H1 (cell line): ENCODE results near the gene TDP2. TPM values are rescaled to one million over a fixed set of nuclear protein-coding genes. Genes with fewer than 3 reads are reported as not detected.

Source experiments
- CTCF ChIA-PET: fragments of 300-600 bp; sonication (Branson Sonifier 250); formaldehyde crosslinking; loops from one replicate; lab custom pipeline; 2021; ENCODE audit not compliant: partially characterized antibody; lab: Charles Lee
- POLR2A ChIA-PET: fragments of 300-600 bp; sonication (Branson Sonifier 250); formaldehyde crosslinking; loops from one replicate; lab custom pipeline; 2021; ENCODE audit warnings: inconsistent platforms; ENCODE audit not compliant: partially characterized antibody; lab: Charles Lee
- DNase-seq, 2 experiments: peaks; one replicate each; pipeline versions ENCODE4 v3.0.0 to v3.0.0-alpha.2; 2010 to 2022; ENCODE audit warnings: low spot score in 2 of 2, low read depth in 1 of 2, mixed read lengths in 1 of 2
- FAIRE-seq: peaks from 2 replicates; lab custom pipeline; 2011; peaks lifted over from hg19 to GRCh38; lab: Jason Lieb, UNC
- H2AFZ ChIP-seq: 2 replicates; pipeline ENCODE4 v1.8.1; 2012; ENCODE audit warnings: low read length, inconsistent platforms
- H2AK5ac ChIP-seq: 2 replicates; pipeline ENCODE4 v1.6.1; 2013; ENCODE audit warnings: low read depth, low read length
- H2BK120ac ChIP-seq: replicated peaks from 2 replicates; pipeline ENCODE3; 2013; ENCODE audit warnings: low read depth, low read length, inconsistent platforms
- H2BK12ac ChIP-seq: 2 replicates; pipeline ENCODE4 v1.6.1; 2013; ENCODE audit warnings: low read depth, low read length
- H2BK15ac ChIP-seq: 2 replicates; pipeline ENCODE4 v1.6.1; 2013; ENCODE audit warnings: low read length
- H2BK20ac ChIP-seq: 2 replicates; pipeline ENCODE4 v1.6.1; 2013; ENCODE audit warnings: low read length
- H2BK5ac ChIP-seq: 2 replicates; pipeline ENCODE4 v1.6.1; 2013; ENCODE audit warnings: low read depth, low read length
- H3K14ac ChIP-seq: 2 replicates; pipeline ENCODE4 v1.6.1; 2013; ENCODE audit warnings: inconsistent platforms; ENCODE audit not compliant: insufficient read length
- H3K18ac ChIP-seq: 2 replicates; pipeline ENCODE4 v1.6.1; 2013; ENCODE audit warnings: low read length; ENCODE audit errors: extremely low read depth
- H3K23ac ChIP-seq: 2 replicates; pipeline ENCODE4 v1.6.1; 2013; ENCODE audit warnings: inconsistent platforms; ENCODE audit not compliant: insufficient read length
- H3K23me2 ChIP-seq: 2 replicates; pipeline ENCODE4 v1.6.1; 2013; ENCODE audit warnings: low read depth, low read length
- H3K27ac ChIP-seq: 2 replicates; pipeline ENCODE4 v1.6.1; 2011; ENCODE audit warnings: low read depth, low read length, inconsistent platforms
- H3K27me3 ChIP-seq, 4 experiments: replicated peaks in 1 of 4; 1 replicate in 1 of 4; 2 replicates in 3 of 4; pipeline versions ENCODE4 v1.6.1 to v1.8.1; 2011 to 2013; ENCODE audit warnings: low read length in 3 of 4, mild to moderate bottlenecking in 3 of 4, inconsistent platforms in 2 of 4, mixed read lengths in 2 of 4, moderate library complexity in 1 of 4; ENCODE audit not compliant: control insufficient read depth in 3 of 4, insufficient read depth in 3 of 4; ENCODE audit errors: extremely low read depth in 1 of 4
- H3K36me3 ChIP-seq, 4 experiments: 2 replicates each; pipeline versions ENCODE4 v1.6.1 to v1.8.1; 2011 to 2013; ENCODE audit warnings: mild to moderate bottlenecking in 4 of 4, low read length in 3 of 4, moderate library complexity in 2 of 4, control low read depth in 1 of 4, inconsistent platforms in 1 of 4; ENCODE audit not compliant: insufficient read depth in 4 of 4, control insufficient read depth in 2 of 4
- H3K4ac ChIP-seq: replicated peaks from 2 replicates; pipeline ENCODE3; 2013; ENCODE audit warnings: low read length, low read depth, mixed read lengths, inconsistent platforms; ENCODE audit not compliant: insufficient read length
- H3K4me1 ChIP-seq, 4 experiments: replicated peaks in 1 of 4; 1 replicate in 1 of 4; 2 replicates in 3 of 4; pipeline versions ENCODE4 v1.6.1 to v1.8.1; 2011 to 2013; ENCODE audit warnings: low read length in 3 of 4, inconsistent platforms in 2 of 4, mixed read lengths in 1 of 4; ENCODE audit not compliant: insufficient read depth in 4 of 4, control insufficient read depth in 3 of 4
- H3K4me2 ChIP-seq, 2 experiments: 2 replicates each; pipeline versions ENCODE4 v1.6.1 to v1.8.1; 2011 to 2013; ENCODE audit warnings: low read depth in 2 of 2, low read length in 2 of 2, control low read depth in 1 of 2, inconsistent platforms in 1 of 2, mild to moderate bottlenecking in 1 of 2; ENCODE audit not compliant: insufficient read depth in 1 of 2
- H3K4me3 ChIP-seq, 4 experiments: fragments of 200-600, 300-600 bp in 1 of 4; sonication (generic), shearing (Covaris generic), sonication (Bioruptor Twin) in 1 of 4; 2 replicates each; pipeline versions ENCODE4 v1.5.1 to v1.8.1; 2011 to 2016; ENCODE audit warnings: low read length in 4 of 4, low read depth in 3 of 4, control low read depth in 2 of 4, inconsistent platforms in 2 of 4, mild to moderate bottlenecking in 2 of 4, mixed read lengths in 1 of 4, moderate library complexity in 1 of 4; ENCODE audit not compliant: insufficient read depth in 2 of 4; ENCODE audit errors: extremely low read depth in 1 of 4
- H3K56ac ChIP-seq: replicated peaks from 2 replicates; pipeline ENCODE3; 2013; ENCODE audit warnings: low read depth, mild to moderate bottlenecking, mixed read lengths, low read length, inconsistent platforms; ENCODE audit not compliant: insufficient read length
- H3K79me1 ChIP-seq: 2 replicates; pipeline ENCODE4 v1.6.1; 2013; ENCODE audit warnings: low read depth, low read length, control low read depth
- H3K79me2 ChIP-seq, 2 experiments: 2 replicates each; pipeline versions ENCODE4 v1.6.1 to v1.8.1; 2012 to 2013; ENCODE audit warnings: low read length in 2 of 2, mild to moderate bottlenecking in 2 of 2, inconsistent platforms in 1 of 2; ENCODE audit not compliant: insufficient read depth in 2 of 2, control insufficient read depth in 1 of 2
- H3K9ac ChIP-seq, 4 experiments: replicated peaks in 1 of 4; 1 replicate in 1 of 4; 2 replicates in 3 of 4; pipeline versions ENCODE4 v1.6.1 to v1.8.1; 2011 to 2013; ENCODE audit warnings: low read depth in 3 of 4, low read length in 3 of 4, control low read depth in 2 of 4, mild to moderate bottlenecking in 2 of 4, moderate library complexity in 2 of 4, inconsistent platforms in 1 of 4; ENCODE audit errors: extremely low read depth in 1 of 4
- H3K9me3 ChIP-seq, 2 experiments: 2 replicates each; pipeline versions ENCODE4 v1.6.1 to v1.8.1; 2012 to 2013; ENCODE audit warnings: mild to moderate bottlenecking in 2 of 2, moderate library complexity in 2 of 2, control low read depth in 1 of 2, inconsistent platforms in 1 of 2, low read depth in 1 of 2, low read length in 1 of 2, mixed read lengths in 1 of 2; ENCODE audit not compliant: insufficient read depth in 2 of 2
- H4K20me1 ChIP-seq, 2 experiments: replicated peaks in 1 of 2; 2 replicates each; pipeline versions ENCODE3 to v1.8.1; 2011 to 2013; ENCODE audit warnings: inconsistent platforms in 2 of 2, low read length in 2 of 2, mild to moderate bottlenecking in 1 of 2; ENCODE audit not compliant: insufficient read depth in 2 of 2, control insufficient read depth in 1 of 2
- H4K5ac ChIP-seq: 2 replicates; pipeline ENCODE4 v1.6.1; 2013; ENCODE audit warnings: low read length, low read depth, mixed read lengths, inconsistent platforms; ENCODE audit not compliant: insufficient read length
- H4K8ac ChIP-seq: 2 replicates; pipeline ENCODE4 v1.8.0; 2013; ENCODE audit warnings: mild to moderate bottlenecking, moderate library complexity, low read length, inconsistent platforms; ENCODE audit not compliant: insufficient read depth; ENCODE audit errors: extremely low read depth
- H4K91ac ChIP-seq: replicated peaks from 2 replicates; pipeline ENCODE3; 2013; ENCODE audit warnings: low read length, mixed read lengths, inconsistent platforms; ENCODE audit not compliant: insufficient read length
- EP300 ChIP-seq, 2 experiments: IDR thresholded peaks; 1 replicate in 1 of 2; 2 replicates in 1 of 2; pipeline ENCODE4 v1.6.1; 2011 to 2012; ENCODE audit warnings: low read depth in 2 of 2, low read length in 2 of 2, mild to moderate bottlenecking in 2 of 2, borderline replicate concordance in 1 of 2, inconsistent platforms in 1 of 2, moderate library complexity in 1 of 2
- SIN3A ChIP-seq, 2 experiments: IDR thresholded peaks in 1 of 2; conservative IDR thresholded peaks in 1 of 2; 2 replicates each; pipeline ENCODE4 v1.6.1; 2011 to 2012; ENCODE audit warnings: low read length in 2 of 2, improper control_type of control experiment in 1 of 2, low read depth in 1 of 2, mild to moderate bottlenecking in 1 of 2
- WGBS, 2 experiments: shearing (Covaris generic) in 1 of 2; methylation state at CpG; one replicate each; pipeline versions ENCODE4 v1.1.6 to v1.1.7; 2013 to 2015; ENCODE audit warnings: low lambda C conversion rate in 2 of 2, mixed read lengths in 2 of 2, inconsistent platforms in 1 of 2, low coverage in 1 of 2, missing lambda C conversion rate in 1 of 2; ENCODE audit not compliant: insufficient replicate concordance in 2 of 2, insufficient coverage in 1 of 2, insufficient read length in 1 of 2; ENCODE audit errors: extremely low coverage in 1 of 2, missing lambda C conversion rate in 1 of 2; 5-methylcytosine and 5-hydroxymethylcytosine counted together
- polyA plus RNA-seq, 7 experiments: library from polyadenylated mRNA; depleted of rRNA in 3 of 7; stranded (reverse) in 5 of 7; unstranded in 2 of 7; fragments of >200 nt in 5 of 7; fragments of 200-250 nt in 2 of 7; gene quantifications; 1 replicate in 5 of 7; 2 replicates in 1 of 7; 4 replicates in 1 of 7; pipeline versions ENCODE4 v1.2.1 to v1.2.3, GENCODE V29; 2011 to 2013; ENCODE audit warnings: missing spikeins in 2 of 7, mixed read lengths in 2 of 7
- total RNA-seq: library from RNA; stranded (reverse); fragmentation: NEBNext Ultra II Directional; extraction: Animal tissue kit (Norgen Biotek cat#: 25700); gene quantifications from 2 replicates; pipeline ENCODE4 v1.2.1, GENCODE V29; 2021

Gene TDP2
- total and polyA plus RNA-seq, 2 of the 8 experiments (the other 6 are each of a cell fraction or from before 2014, with no cell fraction given) = 18.8 to 51.6 TPM

GRCh38 chr6:24610672-24611071, 56.0 kb downstream of the TDP2 start:
- no peak for FAIRE-seq
- H2AFZ ChIP-seq = no peak overlapping the region
- H2AK5ac ChIP-seq = no peak overlapping the region
- H2BK20ac ChIP-seq = no peak overlapping the region
- H3K36me3 ChIP-seq = no peaks in the 10 kb centered on the region
- H3K4me3 ChIP-seq = no peak overlapping the region
- no peak overlapping the region for H3K23ac ChIP-seq
- ChIA-PET CTCF (interaction anchor here (2.4 kb wide), 1 partner anchor 11 kb away, joined by 4 read pairs; no protein-coding TSS in a partner anchor), POLR2A (no interaction called here)
- no peak overlapping the region for H3K4ac ChIP-seq
- H4K20me1 ChIP-seq = no peaks in the 10 kb centered on the region
- H3K56ac ChIP-seq = no peak overlapping the region
- no peak overlapping the region for H3K14ac ChIP-seq
- no peak overlapping the region for H3K9ac ChIP-seq
- no peak overlapping the region for H2BK12ac ChIP-seq
- H2BK15ac ChIP-seq = no peak overlapping the region
- H3K79me1 ChIP-seq = no peaks in the 10 kb centered on the region
- no peak overlapping the region for H4K8ac ChIP-seq
- 89% methylated on average over 4 of the region's 4 CpGs; no CpG with 5 or more reads in 1 of the 2 experiments for WGBS, 2 experiments
- H3K79me2 ChIP-seq = no peaks in the 10 kb centered on the region
- H3K27ac ChIP-seq = no peak overlapping the region
- H3K4me2 ChIP-seq = no peak overlapping the region
- no peak for DNase-seq
- H2BK5ac ChIP-seq = no peak overlapping the region
- no peaks in the 10 kb centered on the region for H3K23me2 ChIP-seq
- H4K91ac ChIP-seq = no peak overlapping the region
- H3K27me3 ChIP-seq = no peaks in the 10 kb centered on the region
- H3K18ac ChIP-seq = no peak overlapping the region
- no peaks in the 10 kb centered on the region for H3K9me3 ChIP-seq
- peaks cover 0 to 2% (median 0%) of the 10 kb centered on the region in 4 experiments; a peak in 2 of 7 replicates for H3K4me1 ChIP-seq
- no peak overlapping the region for H4K5ac ChIP-seq
- H2BK120ac ChIP-seq = no peak overlapping the region
- TF ChIP-seq SIN3A (conservative IDR thresholded peaks at IDR 0.05 in 1 of 2, IDR thresholded peaks at IDR 0.05 in 1 of 2; ENCODE audit: low read depth in 1 of 2, low read length in 2 of 2) (no peak), EP300 (IDR thresholded peaks at IDR 0.05; ENCODE audit: borderline replicate concordance in 1 of 2, low read depth in 2 of 2, low read length in 2 of 2) (no peak)
